Testis (tissue), 3 donors: ENCODE data around the gene PPARG. TPM values are rescaled to one million over a fixed set of nuclear protein-coding genes. Genes with fewer than 3 reads are reported as not detected.
A peak's percentile ranks its signal among the peaks of the same experiment; 100 is the strongest.

Experiments
- DNase-seq: peaks from one replicate; pipeline ENCODE4 v3.0.0-alpha.2; 2019
- H3K27ac ChIP-seq, 2 donors: fragments of 200-600 bp; sonication (generic); one replicate each; pipeline ENCODE4 v1.5.1; 2019
- H3K27me3 ChIP-seq: fragments of 200-600 bp; sonication (generic); one replicate; pipeline ENCODE4 v1.5.1; 2019
- H3K36me3 ChIP-seq: fragments of 200-600 bp; sonication (generic); one replicate; pipeline ENCODE4 v1.5.1; 2017; ENCODE audit warnings: low read depth; ENCODE audit errors: missing control alignments
- H3K4me1 ChIP-seq: fragments of 200-600 bp; sonication (generic); one replicate; pipeline ENCODE4 v1.5.1; 2019
- H3K4me3 ChIP-seq, 2 donors: fragments of 200-600 bp; sonication (generic); one replicate each; pipeline ENCODE4 v1.5.1; 2017 to 2019
- H3K9me3 ChIP-seq: fragments of 200-600 bp; sonication (generic); one replicate; pipeline ENCODE4 v1.5.1; 2017
- CTCF ChIP-seq, 3 experiments: fragments of 450-650 bp in 2 of 3; fragments of 200-600 bp in 1 of 3; sonication (generic) in 1 of 3; IDR thresholded peaks; one replicate each; pipeline ENCODE4 v1.5.1; 2016 to 2019; ENCODE audit warnings: antibody characterized with exemption in 3 of 3, mild to moderate bottlenecking in 2 of 3, moderate library complexity in 1 of 3
- POLR2A ChIP-seq: fragments of 450-650 bp; IDR thresholded peaks from one replicate; pipeline ENCODE4 v1.6.1; 2017; ENCODE audit warnings: antibody characterized with exemption, mild to moderate bottlenecking, moderate library complexity
- WGBS, 2 donors: methylation state at CpG; one replicate each; pipeline ENCODE4 v1.1.5; 2018; 5-methylcytosine and 5-hydroxymethylcytosine counted together
- intact Hi-C: fragments of 100-400 bp; cut with DNase I; formaldehyde crosslinking; loops from one replicate; pipeline ENCODE4 v1.15.1; 2023; ENCODE audit warnings: low total_unique reads
- polyA plus RNA-seq: library from polyadenylated mRNA; stranded (reverse); fragments of 350-450 nt; fragmentation: Illumina TruSeq; extraction: RNeasy Lipid Tissue Mini Kit (QIAGEN cat#74804); gene quantifications from one replicate; pipeline ENCODE4 v1.2.3, GENCODE V29; 2014; ENCODE audit warnings: low read depth, low replicate concordance; ENCODE audit not compliant: insufficient read depth
- total RNA-seq, 2 donors: library from RNA; depleted of rRNA; stranded (reverse); fragments of >200 nt; gene quantifications; one replicate each; pipeline ENCODE4 v1.2.3, GENCODE V29; 2016

The PPARG gene
- total and polyA plus RNA-seq, 3 donors from 2014 or later, result 12.1 to 18.7 (median 17.6) TPM

- intact Hi-C loops, result no loop called here
- Histone ChIP-seq H3K27me3 (no peaks in the 10 kb centered on the region), H3K36me3 (no peaks in the 10 kb centered on the region), H3K4me1 (peaks cover 9% of the 10 kb centered on the region), H3K9me3 (no peaks in the 10 kb centered on the region), H3K4me3 (no peak overlapping the region), H3K27ac (no peak overlapping the region)
- DNase-seq, result no peak
- TF ChIP-seq CTCF (IDR thresholded peaks at IDR 0.05) (no peak), POLR2A (no peak)
- 93 to 94% methylated on average over 13 of the region's 13 CpGs for WGBS, 2 donors
Measured at GRCh38 chr3:12437861-12438260, 149.0 kb downstream of the PPARG start.

- intact Hi-C loops, result no loop called here
- Histone ChIP-seq H3K9me3 (no peaks in the 10 kb centered on the region), H3K27ac (no peak overlapping the region), H3K4me3 (no peak overlapping the region), H3K4me1 (peaks cover 9% of the 10 kb centered on the region), H3K27me3 (no peaks in the 10 kb centered on the region), H3K36me3 (no peaks in the 10 kb centered on the region)
- 79 to 91% methylated on average over 4 of the region's 4 CpGs for WGBS, 2 donors
- TF ChIP-seq CTCF (IDR thresholded peaks at IDR 0.05) (no peak), POLR2A (no peak)
- no peak for DNase-seq
Measured at GRCh38 chr3:12438318-12438717, 149.4 kb downstream of the PPARG start.

GRCh38 chr3:12439161-12439940 is 150.5 kb downstream of the PPARG start:
- H3K9me3 ChIP-seq, result no peaks in the 10 kb centered on the region
- no peak overlapping the region for H3K4me3 ChIP-seq
- H3K4me1 ChIP-seq, result peaks cover 9% of the 10 kb centered on the region
- DNase-seq, result no peak
- intact Hi-C loops, result no loop called here
- 77 to 88% methylated on average over 11 of the region's 11 CpGs for WGBS, 2 donors
- TF ChIP-seq CTCF (IDR thresholded peaks at IDR 0.05), result no peak
- no peak for TF ChIP-seq POLR2A
- H3K36me3 ChIP-seq, result no peaks in the 10 kb centered on the region
- no peaks in the 10 kb centered on the region for H3K27me3 ChIP-seq
- H3K27ac ChIP-seq, result no peak overlapping the region

GRCh38 chr3:12440927-12441714 is 152.3 kb downstream of the PPARG start:
- no peaks in the 10 kb centered on the region for H3K27me3 ChIP-seq
- no peak overlapping the region for H3K27ac ChIP-seq
- peak; percentile 52 for DNase-seq
- intact Hi-C loops, result no loop called here
- H3K9me3 ChIP-seq, result no peaks in the 10 kb centered on the region
- no peaks in the 10 kb centered on the region for H3K36me3 ChIP-seq
- no peak for TF ChIP-seq CTCF (IDR thresholded peaks at IDR 0.05)
- TF ChIP-seq POLR2A, result no peak
- peaks cover 9% of the 10 kb centered on the region for H3K4me1 ChIP-seq
- H3K4me3 ChIP-seq, result no peak overlapping the region
- WGBS, 2 donors, result 43 to 55% methylated on average over 8 to 21 of the region's 21 CpGs
